ENCODE data around the gene MFN2.
"Not testable (repeated sequence)": the region's sequence is repeated elsewhere in the genome, so short reads cannot be mapped to it uniquely, and the experiment has no call there.

MFN2 gene

GRCh38 chr1:11997081-11997850 lies 17.0 kb downstream of the MFN2 start:
- FAIRE-seq (no peak), DNase-seq (ENCODE audit: insufficient read length, low spot score) (no peak)

GRCh38 chr1:11998636-11999035 lies 18.4 kb downstream of the MFN2 start:
- FAIRE-seq (no peak), DNase-seq (ENCODE audit: insufficient read length, low spot score) (no peak)

GRCh38 chr1:11999236-11999635 lies 19.0 kb downstream of the MFN2 start:
- no peak for FAIRE-seq
- DNase-seq (ENCODE audit: insufficient read length, low spot score), result no peak

GRCh38 chr1:12001249-12001917 lies 21.1 kb downstream of the MFN2 start:
- DNase-seq (ENCODE audit: insufficient read length, low spot score) (peak; percentile 19), FAIRE-seq (no peak)

GRCh38 chr1:12001996-12002493 lies 21.8 kb downstream of the MFN2 start:
- DNase-seq (ENCODE audit: insufficient read length, low spot score) (no peak), FAIRE-seq (no peak)

GRCh38 chr1:12003762-12004161 lies 23.5 kb downstream of the MFN2 start:
- FAIRE-seq (no peak), DNase-seq (ENCODE audit: insufficient read length, low spot score) (no peak)

- FAIRE-seq (no peak), DNase-seq (ENCODE audit: insufficient read length, low spot score) (no peak)
Measured at GRCh38 chr1:12005488-12006166, 25.4 kb downstream of the MFN2 start.

- DNase-seq (ENCODE audit: insufficient read length, low spot score) (no peak), FAIRE-seq (no peak)
Measured at GRCh38 chr1:12006167-12006921, 26.1 kb downstream of the MFN2 start.

- DNase-seq (ENCODE audit: insufficient read length, low spot score) (no peak), FAIRE-seq (no peak)
Measured at GRCh38 chr1:12007204-12007603, 27.0 kb downstream of the MFN2 start.

GRCh38 chr1:12008355-12008754 lies 28.1 kb downstream of the MFN2 start:
- not testable (repeated sequence) for DNase-seq (ENCODE audit: insufficient read length, low spot score); FAIRE-seq

- FAIRE-seq, result no peak
- no peak for DNase-seq (ENCODE audit: insufficient read length, low spot score)
Measured at GRCh38 chr1:12009318-12009947, 29.2 kb downstream of the MFN2 start.

GRCh38 chr1:12010746-12011570 lies 30.7 kb downstream of the MFN2 start:
- DNase-seq (ENCODE audit: insufficient read length, low spot score), result no peak
- FAIRE-seq, result no peak

GRCh38 chr1:12011998-12012397 lies 31.8 kb downstream of the MFN2 start:
- DNase-seq (ENCODE audit: insufficient read length, low spot score), result no peak
- FAIRE-seq, result no peak

GRCh38 chr1:12012560-12013316 lies 32.5 kb downstream of the MFN2 start:
- DNase-seq (ENCODE audit: insufficient read length, low spot score), result no peak
- no peak for FAIRE-seq

- DNase-seq (ENCODE audit: insufficient read length, low spot score), result peak; percentile 18
- FAIRE-seq, result no peak
Measured at GRCh38 chr1:12014141-12014991, 34.1 kb downstream of the MFN2 start.

GRCh38 chr1:12015001-12015491 lies 34.8 kb downstream of the MFN2 start:
- DNase-seq (ENCODE audit: insufficient read length, low spot score) (peak; percentile 13), FAIRE-seq (no peak)

GRCh38 chr1:12015499-12015898 lies 35.3 kb downstream of the MFN2 start:
- FAIRE-seq (no peak), DNase-seq (ENCODE audit: insufficient read length, low spot score) (no peak)

- FAIRE-seq, result no peak
- no peak for DNase-seq (ENCODE audit: insufficient read length, low spot score)
Measured at GRCh38 chr1:12016182-12016581, 35.9 kb downstream of the MFN2 start.
